Measurements from ENCODE around the gene SPEM1. TPM values are rescaled to one million over a fixed set of nuclear protein-coding genes. Genes with fewer than 3 reads are reported as not detected.
A peak's percentile ranks its signal among the peaks of the same experiment; 100 is the strongest.

SPEM1 gene
- total RNA-seq, 1 donor from 2014 or later, result not detected

- Histone ChIP-seq H3K27me3 (ENCODE audit: control insufficient read depth, insufficient read depth, low read length) (no peaks in the 10 kb centered on the region), H3K36me3 (ENCODE audit: control insufficient read depth, insufficient read depth, low read length) (peaks cover 41% of the 10 kb centered on the region), H3K4me3 (ENCODE audit: low read depth, low read length) (no peak overlapping the region)
- FAIRE-seq, result peak; percentile 52
- no peak for DNase-seq (ENCODE audit: low read depth)
- TF ChIP-seq CTCF (IDR thresholded peaks at IDR 0.05; ENCODE audit: insufficient read depth, low read length, severe bottlenecking), result no peak
Observed at GRCh38 chr17:7388856-7389255, 31.3 kb upstream of the SPEM1 start.

GRCh38 chr17:7389924-7390910 lies 29.9 kb upstream of the SPEM1 start:
- FAIRE-seq, result no peak

GRCh38 chr17:7391307-7391706 lies 28.8 kb upstream of the SPEM1 start:
- DNase-seq (ENCODE audit: low read depth) (no peak), FAIRE-seq (no peak)
- H3K4me3 ChIP-seq (ENCODE audit: low read depth, low read length), result no peak overlapping the region
- H3K36me3 ChIP-seq (ENCODE audit: control insufficient read depth, insufficient read depth, low read length), result peaks cover 38% of the 10 kb centered on the region
- no peak for TF ChIP-seq CTCF (IDR thresholded peaks at IDR 0.05; ENCODE audit: insufficient read depth, low read length, severe bottlenecking)
- no peaks in the 10 kb centered on the region for H3K27me3 ChIP-seq (ENCODE audit: control insufficient read depth, insufficient read depth, low read length)

More at GRCh38 chr17:7389924-7390910, 29.9 kb upstream of the SPEM1 start:
- Histone ChIP-seq H3K4me3 (ENCODE audit: low read depth, low read length) (no peak overlapping the region), H3K36me3 (ENCODE audit: control insufficient read depth, insufficient read depth, low read length) (peaks cover 38% of the 10 kb centered on the region), H3K27me3 (ENCODE audit: control insufficient read depth, insufficient read depth, low read length) (no peaks in the 10 kb centered on the region)
- no peak for DNase-seq (ENCODE audit: low read depth)
- TF ChIP-seq CTCF (IDR thresholded peaks at IDR 0.05; ENCODE audit: insufficient read depth, low read length, severe bottlenecking), result no peak

GRCh38 chr17:7392696-7393612 lies 27.2 kb upstream of the SPEM1 start:
- FAIRE-seq, result no peak
- DNase-seq (ENCODE audit: low read depth), result no peak
- Histone ChIP-seq H3K36me3 (ENCODE audit: control insufficient read depth, insufficient read depth, low read length) (peaks cover 32% of the 10 kb centered on the region), H3K27me3 (ENCODE audit: control insufficient read depth, insufficient read depth, low read length) (no peaks in the 10 kb centered on the region), H3K4me3 (ENCODE audit: low read depth, low read length) (peak overlapping the region; percentile 82)
- no peak for TF ChIP-seq CTCF (IDR thresholded peaks at IDR 0.05; ENCODE audit: insufficient read depth, low read length, severe bottlenecking)

- H3K36me3 ChIP-seq (ENCODE audit: control insufficient read depth, insufficient read depth, low read length), result peaks cover 26% of the 10 kb centered on the region
- no peaks in the 10 kb centered on the region for H3K27me3 ChIP-seq (ENCODE audit: control insufficient read depth, insufficient read depth, low read length)
- H3K4me3 ChIP-seq (ENCODE audit: low read depth, low read length), result peak overlapping the region; percentile 82
- DNase-seq (ENCODE audit: low read depth), result peak; percentile 44
- no peak for FAIRE-seq
- no peak for TF ChIP-seq CTCF (IDR thresholded peaks at IDR 0.05; ENCODE audit: insufficient read depth, low read length, severe bottlenecking)
Observed at GRCh38 chr17:7393613-7394451, 26.3 kb upstream of the SPEM1 start.

Measured in bronchial epithelial cell (primary cell).